HEK293T (cell line): ENCODE results near the gene PMS2.
A peak's percentile ranks its signal among the peaks of the same experiment; 100 is the strongest.
"Not testable (repeated sequence)": the region's sequence is repeated elsewhere in the genome, so short reads cannot be mapped to it uniquely, and the experiment has no call there.

ENCODE experiments used
- CTCF ChIA-PET: fragments of 350-600 bp; formaldehyde crosslinking; extraction: SDS; loops from one replicate; lab custom pipeline; 2021; ENCODE audit warnings: antibody characterized with exemption, inconsistent platforms; lab: Yijun Ruan, JAX
- POLR2A ChIA-PET: fragments of 350-600 bp; formaldehyde crosslinking; extraction: SDS; loops from one replicate; lab custom pipeline; 2020; ENCODE audit warnings: antibody characterized with exemption, inconsistent platforms; lab: Yijun Ruan, JAX
- DNase-seq: peaks from one replicate; pipeline ENCODE4 v3.0.0; 2012; ENCODE audit warnings: mixed read lengths; ENCODE audit errors: extremely low spot score

The PMS2 gene

GRCh38 chr7:5963810-5964209 is 45.0 kb downstream of the PMS2 start:
- POLR2A ChIA-PET, DNase-seq, CTCF ChIA-PET: not testable (repeated sequence)

GRCh38 chr7:5963205-5963604 is 45.6 kb downstream of the PMS2 start:
- DNase-seq, POLR2A ChIA-PET, CTCF ChIA-PET: not testable (repeated sequence)

GRCh38 chr7:5934945-5935450 is 73.9 kb downstream of the PMS2 start:
- CTCF ChIA-PET, DNase-seq, POLR2A ChIA-PET: not testable (repeated sequence)

- DNase-seq, POLR2A ChIA-PET, CTCF ChIA-PET: not testable (repeated sequence)
These were observed 76.8 kb downstream of the PMS2 start for GRCh38 chr7:5931905-5932644.

GRCh38 chr7:5931250-5931649 is 77.6 kb downstream of the PMS2 start:
- CTCF ChIA-PET, POLR2A ChIA-PET: not testable (repeated sequence)
- peak; percentile 3 for DNase-seq

- DNase-seq, CTCF ChIA-PET, POLR2A ChIA-PET: not testable (repeated sequence)
These were observed 78.6 kb downstream of the PMS2 start for GRCh38 chr7:5930290-5930689.

GRCh38 chr7:5926263-5926870 is 82.5 kb downstream of the PMS2 start:
- DNase-seq, POLR2A ChIA-PET, CTCF ChIA-PET: not testable (repeated sequence)

- DNase-seq, POLR2A ChIA-PET, CTCF ChIA-PET: not testable (repeated sequence)
These were observed 84.2 kb downstream of the PMS2 start for GRCh38 chr7:5924630-5925029.

- DNase-seq, POLR2A ChIA-PET, CTCF ChIA-PET: not testable (repeated sequence)
These were observed 84.7 kb downstream of the PMS2 start for GRCh38 chr7:5924180-5924579.
